Raji (cell line): ENCODE measurements around the gene MAD1L1.

Experiments used
- POLR2A ChIP-seq: IDR thresholded peaks from 2 replicates; pipeline ENCODE4 v1.6.1; 2011; ENCODE audit warnings: low read depth, low read length, control low read depth; ENCODE audit not compliant: insufficient read depth

MAD1L1 gene

DNA sequence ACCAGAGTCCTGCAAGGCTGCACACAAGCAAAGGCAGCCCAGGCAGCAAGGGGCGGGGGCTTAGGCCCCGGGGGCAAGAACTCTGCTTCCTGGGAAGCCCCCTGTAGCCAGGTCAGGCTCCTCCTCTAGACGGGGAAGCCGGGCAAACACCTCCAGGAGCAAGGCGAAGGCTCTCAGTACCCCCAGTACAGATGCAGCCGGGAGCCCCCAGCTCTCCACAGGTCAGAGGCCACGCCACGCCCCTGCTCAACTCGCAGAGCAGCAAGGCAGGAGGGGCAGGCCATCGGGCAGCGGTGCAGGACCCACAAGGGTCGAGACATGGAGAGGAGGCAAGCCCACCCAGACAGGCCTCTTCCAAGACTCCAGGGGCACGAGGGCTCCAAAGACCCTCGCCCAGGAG lies 108.8 kb downstream of the MAD1L1 start:
- TF ChIP-seq POLR2A, result no peak

DNA sequence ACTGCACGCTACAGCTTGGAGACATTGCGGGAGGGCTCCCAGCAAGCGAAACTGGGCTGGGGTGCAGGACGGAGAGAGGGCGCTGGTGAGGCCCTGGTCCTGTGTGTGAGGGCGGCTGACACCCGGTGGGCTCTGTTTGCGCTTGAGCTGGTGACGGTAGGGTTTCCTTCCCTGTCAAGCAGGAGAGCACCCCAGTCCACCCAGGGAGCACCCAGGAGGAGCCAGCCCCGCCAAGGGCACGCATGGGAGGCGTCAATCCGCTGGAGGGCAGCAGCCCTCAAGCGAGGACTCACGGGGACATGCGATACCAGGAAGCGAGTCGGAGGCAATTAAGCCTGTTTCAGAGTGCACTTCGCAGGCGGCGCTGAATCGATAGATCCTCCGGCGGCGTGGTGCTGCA lies 109.4 kb downstream of the MAD1L1 start:
- no peak for TF ChIP-seq POLR2A

DNA sequence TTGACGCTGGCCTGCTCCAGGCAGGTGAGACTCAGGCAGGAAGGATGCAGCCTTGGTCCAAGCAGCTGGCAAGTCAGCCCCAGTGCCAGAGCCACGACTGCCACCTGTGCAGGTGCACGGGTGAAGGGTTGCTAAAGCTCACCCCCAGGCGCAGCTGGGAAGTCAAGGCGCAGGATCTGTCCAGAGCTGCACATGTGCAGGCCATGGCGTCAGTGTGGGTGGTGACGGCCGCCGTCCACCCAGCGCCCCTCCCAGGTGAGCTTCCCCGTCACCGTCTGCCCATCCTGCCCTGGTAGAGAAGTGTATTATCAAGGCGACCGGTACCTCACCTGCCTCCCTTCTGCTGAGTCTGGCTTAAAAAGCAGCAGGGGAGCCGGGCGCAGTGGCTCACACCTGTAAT lies 110.1 kb downstream of the MAD1L1 start:
- no peak for TF ChIP-seq POLR2A

DNA sequence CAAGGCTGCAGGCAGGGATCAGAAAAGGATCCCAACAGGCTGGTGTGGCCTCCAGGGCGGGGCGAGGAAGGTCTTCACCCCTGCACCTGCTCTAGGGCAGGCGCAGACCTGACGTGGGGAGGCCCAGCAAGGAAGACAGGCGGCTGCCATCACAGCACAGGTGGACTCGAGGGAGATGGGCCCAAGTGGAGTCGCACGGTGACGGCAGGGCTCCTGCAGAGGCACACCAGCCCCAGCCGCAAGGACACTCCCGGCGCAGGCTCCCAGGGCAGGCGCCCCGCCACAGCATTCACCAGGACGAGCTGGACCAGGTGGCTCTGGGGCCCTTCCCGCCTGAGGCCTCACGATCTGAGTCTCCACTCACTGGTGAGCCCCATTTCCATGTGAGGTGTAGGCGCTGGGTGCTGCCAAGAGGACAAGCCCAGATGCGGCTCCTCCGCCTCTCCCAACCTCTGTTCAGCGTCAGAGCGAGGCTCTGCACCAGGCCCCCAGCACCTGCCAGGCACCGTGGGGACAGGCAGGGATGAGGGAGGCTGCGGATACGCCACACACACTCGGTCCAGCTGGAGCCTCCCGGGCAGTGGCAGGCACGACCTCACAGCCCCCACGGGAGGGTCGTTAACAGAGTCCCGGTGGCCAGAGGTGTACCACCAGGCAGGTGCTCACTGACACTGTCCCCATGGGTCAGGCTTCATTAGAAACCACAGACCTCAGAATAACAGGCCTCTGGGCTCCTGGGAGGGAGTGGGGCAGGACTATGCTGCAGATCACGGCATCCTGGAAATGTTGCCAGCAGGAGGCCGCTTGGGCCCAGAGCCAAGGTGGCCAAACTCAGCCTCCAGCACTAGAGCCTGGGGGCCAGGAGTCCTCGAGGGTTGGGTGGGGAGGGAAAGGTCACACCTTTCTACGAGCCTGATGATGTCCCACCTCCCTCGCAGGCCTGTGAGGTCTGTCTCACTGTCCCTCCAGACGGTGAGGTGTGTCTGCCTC lies 111.6 kb downstream of the MAD1L1 start:
- TF ChIP-seq POLR2A, result no peak

DNA sequence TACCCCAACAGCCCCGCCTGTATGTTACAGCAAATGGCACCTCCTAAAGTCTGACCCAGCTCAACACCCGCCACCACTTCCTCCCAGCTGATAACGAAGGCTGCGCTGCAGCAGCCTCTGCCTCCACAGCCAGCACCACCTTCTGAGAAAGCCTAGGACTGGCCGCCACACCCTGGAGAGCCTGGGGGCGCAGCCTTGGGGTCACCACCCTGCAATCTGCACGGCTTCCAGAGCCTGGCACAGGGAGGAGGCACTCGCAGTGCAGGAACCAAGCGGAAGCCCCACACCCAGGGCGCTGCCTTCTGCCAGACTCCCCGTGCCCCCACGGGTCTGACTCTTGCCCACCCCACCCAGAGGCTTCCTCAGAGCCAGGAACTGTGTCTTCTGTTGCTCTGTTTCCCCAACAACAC lies 112.5 kb downstream of the MAD1L1 start:
- TF ChIP-seq POLR2A, result no peak

DNA sequence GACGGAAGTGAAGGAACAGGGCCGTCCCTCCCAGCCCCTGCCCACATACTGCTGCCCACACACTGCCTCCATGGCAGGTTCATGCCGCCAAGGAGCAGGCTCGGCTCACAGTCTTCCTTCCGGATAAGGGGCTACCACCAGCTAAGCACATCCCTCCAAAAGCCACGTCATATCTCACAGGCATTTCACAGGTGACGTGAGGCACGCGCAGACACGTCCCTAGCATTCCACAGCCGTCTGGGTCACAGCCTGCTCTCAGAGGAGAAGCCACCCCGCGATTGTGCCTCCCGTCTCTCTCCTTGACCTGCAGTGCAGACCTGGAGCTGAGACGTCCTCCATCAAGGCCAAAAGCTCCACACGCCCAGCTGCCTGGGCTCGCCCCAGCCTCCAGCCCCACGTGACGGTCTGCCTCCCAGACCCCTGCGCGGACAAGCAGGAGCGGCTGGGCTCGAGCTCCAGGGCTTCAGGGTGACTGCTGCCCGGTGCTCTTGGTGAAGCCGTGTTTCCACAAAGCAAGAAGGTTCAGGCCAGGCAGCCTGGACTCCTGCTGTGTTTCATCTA lies 114.0 kb downstream of the MAD1L1 start:
- no peak for TF ChIP-seq POLR2A

DNA sequence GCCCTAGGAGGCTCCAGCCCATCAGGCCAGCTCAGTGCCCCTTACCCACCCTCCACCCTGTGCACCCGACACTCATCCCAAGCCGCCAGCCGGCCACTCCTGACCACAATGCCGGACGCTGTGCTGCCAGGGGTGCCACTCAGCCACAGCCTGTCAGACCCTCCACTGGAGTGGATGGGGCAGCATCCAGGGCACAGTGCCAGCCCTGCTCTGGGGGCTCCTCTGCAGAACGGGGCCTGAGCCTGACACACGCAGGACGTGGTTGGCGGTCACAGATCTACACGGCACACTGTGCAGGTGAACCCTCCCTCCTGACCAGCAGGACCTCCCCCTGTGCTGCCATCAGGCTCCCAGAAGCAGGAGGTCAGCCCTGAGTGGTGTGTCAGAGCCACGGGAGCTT lies 114.7 kb downstream of the MAD1L1 start:
- TF ChIP-seq POLR2A, result no peak

DNA sequence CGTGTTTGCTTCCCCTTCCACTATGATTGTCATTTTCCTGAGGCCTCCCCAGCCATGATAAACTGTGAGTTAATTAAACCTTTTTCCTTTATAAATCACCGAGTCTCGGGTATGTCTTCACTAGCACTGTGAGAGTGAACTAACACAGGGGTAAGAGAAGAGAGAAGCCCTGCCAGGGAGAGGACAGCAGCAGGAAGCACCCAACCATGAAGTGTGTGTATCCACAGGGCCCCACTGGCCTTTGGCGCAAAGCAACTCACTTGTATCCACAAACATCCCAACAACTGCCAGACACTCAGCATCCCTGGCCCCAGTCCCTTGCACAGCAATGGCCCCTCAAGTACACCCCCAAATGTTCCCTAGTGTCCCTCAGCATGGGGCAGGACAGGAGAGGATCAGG lies 115.1 kb downstream of the MAD1L1 start:
- TF ChIP-seq POLR2A, result no peak

DNA sequence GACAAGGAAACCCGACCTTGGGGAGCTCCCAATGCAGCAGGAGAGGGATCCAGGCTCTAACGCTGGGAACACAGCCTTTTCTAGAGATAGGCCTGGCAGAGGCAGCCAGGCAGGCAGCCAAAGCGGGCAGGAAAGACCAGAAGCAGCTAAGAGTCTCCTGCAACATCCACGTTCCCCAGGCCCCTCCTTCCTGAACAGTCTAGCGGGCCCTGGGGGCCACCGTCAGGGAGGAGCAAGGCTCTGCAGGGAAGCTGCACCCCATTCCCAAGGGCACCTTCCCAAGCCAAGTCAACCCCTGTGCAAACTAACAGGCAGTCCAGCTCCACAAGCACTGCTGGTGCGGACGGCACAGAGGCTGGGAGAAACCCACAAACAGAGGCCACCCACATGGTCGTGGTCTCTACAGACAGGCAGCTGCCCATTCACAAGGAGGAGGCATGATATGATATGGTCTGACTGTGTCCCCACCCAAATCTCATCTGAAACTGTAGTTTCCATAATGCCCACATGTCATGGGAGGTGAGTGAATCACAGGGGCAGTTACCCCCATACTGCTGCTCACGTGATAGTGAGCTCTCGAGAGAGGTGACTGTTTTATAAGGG lies 115.7 kb downstream of the MAD1L1 start:
- TF ChIP-seq POLR2A, result no peak

DNA sequence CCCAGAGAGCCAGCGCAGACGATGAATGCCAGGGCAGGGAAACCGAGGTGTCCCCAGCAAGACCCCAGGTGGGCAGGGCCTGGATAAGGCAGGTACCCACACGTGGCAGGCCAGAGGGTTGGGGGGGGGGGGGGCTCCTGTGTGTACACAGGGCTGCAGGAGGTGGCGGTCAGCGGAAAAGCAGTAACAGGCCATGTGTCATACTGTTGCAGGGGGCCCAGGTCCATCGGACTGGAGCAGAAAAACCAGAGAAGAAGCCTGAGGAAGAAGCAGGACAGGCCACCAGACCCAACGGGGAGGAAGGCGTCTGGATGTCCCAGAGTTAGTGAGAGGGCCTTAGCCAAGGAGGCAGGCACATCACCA lies 116.3 kb downstream of the MAD1L1 start:
- no peak for TF ChIP-seq POLR2A

DNA sequence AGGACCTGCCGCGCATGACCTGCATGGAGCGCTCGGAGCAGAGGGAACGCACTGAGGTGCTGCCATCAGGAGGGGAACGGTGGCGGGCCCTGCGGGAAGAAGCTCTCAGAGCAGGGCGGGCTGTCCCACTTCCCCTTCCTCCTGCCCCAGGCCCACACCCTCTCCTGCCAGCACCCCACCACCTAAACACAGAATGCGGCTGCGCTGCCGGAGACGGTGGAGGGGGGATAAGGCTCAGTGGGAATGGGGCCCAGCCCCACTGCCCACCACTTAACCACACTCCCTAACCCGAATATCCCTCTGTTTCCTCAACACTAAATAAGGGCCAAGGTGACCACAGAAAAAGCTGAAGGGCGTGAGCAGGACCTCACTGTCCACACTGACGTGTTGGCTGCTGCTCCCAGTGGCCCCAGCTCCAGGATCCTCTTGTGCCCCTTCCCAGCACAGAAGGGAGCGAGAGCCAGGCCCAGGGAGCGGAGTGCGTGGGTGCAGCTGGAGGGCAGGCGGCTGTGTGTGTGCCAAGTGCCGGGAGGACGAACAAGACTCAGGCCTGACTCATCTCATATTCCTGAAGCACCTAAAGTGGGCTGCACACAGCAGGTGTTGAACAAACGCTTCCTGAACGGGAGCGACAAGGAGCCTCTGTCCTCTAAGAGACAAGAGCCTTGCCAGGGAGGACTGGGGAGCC lies 116.8 kb downstream of the MAD1L1 start:
- TF ChIP-seq POLR2A, result no peak

DNA sequence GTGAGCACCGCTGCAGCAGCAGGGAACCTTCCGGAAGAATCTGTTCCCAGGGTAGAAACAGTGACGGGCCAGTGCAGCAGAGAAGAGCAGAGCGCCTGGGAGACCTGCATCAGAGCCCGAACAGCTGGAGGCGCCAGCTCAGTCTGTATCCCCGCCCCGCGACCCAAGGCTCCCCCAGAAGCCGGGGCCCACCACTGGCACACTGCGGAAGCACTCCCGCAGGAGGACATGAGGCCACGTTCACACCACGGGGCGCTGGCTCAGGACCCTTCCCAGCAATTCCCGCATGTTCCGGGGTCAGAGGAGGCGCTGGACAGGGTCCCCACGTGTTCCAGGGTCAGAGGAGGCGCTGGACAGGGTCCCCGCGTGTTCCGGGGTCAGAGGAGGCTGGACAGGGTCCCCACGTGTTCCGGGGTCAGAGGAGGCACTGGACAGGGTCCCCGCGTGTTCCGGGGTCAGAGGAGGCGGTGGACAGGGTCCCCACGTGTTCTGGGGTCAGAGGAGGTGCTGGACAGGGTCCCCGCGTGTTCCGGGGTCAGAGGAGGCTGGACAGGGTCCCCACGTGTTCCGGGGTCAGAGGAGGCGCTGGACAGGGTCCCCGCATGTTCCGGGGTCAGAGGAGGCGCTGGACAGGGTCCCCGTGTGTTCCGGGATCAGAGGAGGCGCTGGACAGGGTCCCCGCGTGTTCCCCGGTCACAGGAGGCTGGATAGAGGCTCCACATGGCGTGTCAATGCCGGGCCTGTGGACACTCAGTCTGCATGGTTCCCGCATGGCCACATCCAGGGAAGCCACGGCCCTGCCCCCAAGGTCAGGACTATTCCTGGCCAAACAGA lies 117.6 kb downstream of the MAD1L1 start:
- no peak for TF ChIP-seq POLR2A

DNA sequence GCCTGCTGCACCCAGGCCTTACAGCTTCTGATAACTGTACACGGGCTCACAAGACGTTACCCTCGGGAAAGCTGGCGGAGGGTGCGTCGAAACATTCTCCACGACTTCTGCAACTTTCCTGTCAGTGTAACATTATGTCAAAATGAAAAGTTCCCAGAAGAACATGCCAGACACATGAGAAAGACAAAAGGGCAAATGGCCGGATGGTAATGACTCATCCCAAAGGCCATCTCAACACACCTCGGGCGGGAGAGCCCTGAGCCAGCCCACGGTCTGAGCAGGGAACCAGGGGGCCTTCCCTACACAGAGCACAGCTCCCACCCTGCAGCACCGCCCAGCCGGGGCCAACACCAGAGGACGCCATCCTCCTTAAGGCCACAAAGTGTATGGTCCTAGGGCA lies 118.7 kb downstream of the MAD1L1 start:
- no peak for TF ChIP-seq POLR2A

DNA sequence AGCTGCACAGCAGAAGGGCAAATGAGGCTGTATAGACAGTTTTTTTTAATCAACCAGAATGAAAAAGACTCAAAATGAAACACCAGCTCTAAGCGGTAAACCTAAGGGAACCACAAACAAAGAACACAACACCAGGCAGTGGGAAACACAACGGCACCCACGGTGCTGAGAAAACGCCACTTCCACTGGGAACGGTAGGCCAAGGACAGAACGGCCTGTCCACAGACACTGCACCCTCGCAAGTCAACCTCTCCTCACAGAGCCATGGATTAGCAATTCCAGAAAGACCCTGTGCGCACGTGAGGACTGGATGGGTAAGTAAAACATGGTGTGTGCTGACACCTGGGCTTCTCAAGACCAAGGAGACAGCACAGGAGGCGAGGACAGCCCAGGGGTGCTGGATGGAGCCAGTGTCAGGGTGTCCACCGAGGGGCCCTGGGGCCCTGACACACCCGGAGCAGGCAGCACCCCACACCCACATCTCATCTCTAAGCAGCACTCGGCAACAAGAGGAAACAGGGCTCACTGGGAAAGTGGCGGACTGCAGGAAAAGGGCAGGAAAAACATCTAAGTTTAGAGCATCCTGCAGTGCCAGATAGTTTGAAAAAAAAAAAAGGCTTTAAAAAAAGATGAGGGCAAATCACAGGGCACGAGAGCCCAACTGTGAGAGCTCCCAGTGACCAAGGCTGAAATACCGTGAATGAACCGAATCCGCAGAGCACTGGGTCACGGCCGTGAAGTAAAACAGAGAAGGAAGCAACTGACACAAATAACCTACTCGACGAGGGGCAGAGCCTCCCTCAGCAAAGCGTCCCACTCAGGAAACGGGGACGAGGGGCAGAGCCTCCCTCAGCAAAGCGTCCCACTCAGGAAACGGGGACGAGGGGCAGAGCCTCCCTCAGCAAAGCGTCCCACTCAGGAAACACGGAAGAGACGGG lies 120.2 kb downstream of the MAD1L1 start:
- no peak for TF ChIP-seq POLR2A

DNA sequence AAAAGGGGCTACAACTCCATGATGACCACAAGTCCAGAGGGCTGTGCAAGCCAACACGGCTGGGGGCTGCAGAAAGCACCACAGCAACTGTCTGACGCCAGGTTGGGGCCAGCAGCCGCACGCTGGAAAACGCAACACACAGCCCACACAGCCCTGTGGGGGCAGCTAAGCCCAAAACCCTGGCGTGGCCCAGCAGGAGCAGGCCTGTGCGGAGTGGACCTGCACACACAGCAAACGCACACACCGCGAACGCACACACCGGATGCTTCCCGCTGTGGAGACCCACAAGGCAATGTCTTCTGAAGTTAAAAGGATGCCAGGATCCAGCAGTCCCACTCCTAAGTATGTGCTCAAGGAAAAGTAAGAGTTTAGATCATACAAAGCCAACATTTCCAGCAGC lies 121.2 kb downstream of the MAD1L1 start:
- TF ChIP-seq POLR2A, result no peak
